Measurements from ENCODE around the gene KRT40.

DNA sequence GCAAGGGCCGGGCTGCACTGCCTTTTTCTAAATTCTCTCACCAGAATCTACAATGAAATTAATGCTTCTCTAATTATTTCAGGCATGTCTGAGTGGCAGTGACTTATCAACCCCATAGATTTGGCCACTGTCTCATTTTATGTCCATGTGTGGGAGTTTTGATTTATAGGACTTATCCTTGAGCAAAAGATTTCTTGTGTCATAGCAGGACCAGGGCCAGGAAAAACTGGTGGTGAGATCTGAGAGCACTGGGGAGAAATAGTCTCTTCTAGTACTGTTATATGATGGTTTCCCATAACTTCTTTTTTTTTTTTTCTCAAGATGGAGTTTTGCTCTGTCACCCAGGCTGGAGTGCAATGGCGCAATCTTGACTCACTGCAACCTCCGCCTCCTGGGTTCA, 45.1 kb downstream of the KRT40 start:
- TF ChIP-seq, protein P1, sequence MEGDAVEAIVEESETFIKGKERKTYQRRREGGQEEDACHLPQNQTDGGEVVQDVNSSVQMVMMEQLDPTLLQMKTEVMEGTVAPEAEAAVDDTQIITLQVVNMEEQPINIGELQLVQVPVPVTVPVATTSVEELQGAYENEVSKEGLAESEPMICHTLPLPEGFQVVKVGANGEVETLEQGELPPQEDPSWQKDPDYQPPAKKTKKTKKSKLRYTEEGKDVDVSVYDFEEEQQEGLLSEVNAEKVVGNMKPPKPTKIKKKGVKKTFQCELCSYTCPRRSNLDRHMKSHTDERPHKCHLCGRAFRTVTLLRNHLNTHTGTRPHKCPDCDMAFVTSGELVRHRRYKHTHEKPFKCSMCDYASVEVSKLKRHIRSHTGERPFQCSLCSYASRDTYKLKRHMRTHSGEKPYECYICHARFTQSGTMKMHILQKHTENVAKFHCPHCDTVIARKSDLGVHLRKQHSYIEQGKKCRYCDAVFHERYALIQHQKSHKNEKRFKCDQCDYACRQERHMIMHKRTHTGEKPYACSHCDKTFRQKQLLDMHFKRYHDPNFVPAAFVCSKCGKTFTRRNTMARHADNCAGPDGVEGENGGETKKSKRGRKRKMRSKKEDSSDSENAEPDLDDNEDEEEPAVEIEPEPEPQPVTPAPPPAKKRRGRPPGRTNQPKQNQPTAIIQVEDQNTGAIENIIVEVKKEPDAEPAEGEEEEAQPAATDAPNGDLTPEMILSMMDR (IDR thresholded peaks at IDR 0.05): no peak
- TF ChIP-seq POLR2A (IDR thresholded peaks at IDR 0.05): no peak
